Anterior cingulate cortex (tissue), 58 donors: ENCODE results near the gene COMMD4.
"Not testable (repeated sequence)": the region's sequence is repeated elsewhere in the genome, so short reads cannot be mapped to it uniquely, and the experiment has no call there.

Experiments used
- DNase-seq, 58 donors: peaks; one replicate each; lab custom pipeline; 2025; lab: John Stamatoyannopoulos, UW

Gene COMMD4

GRCh38 chr15:75329571-75329970, 6.3 kb upstream of the COMMD4 start:
- no peak for DNase-seq

- not testable (repeated sequence) for DNase-seq
These were observed 3.8 kb upstream of the COMMD4 start for GRCh38 chr15:75332093-75332492.

DNA sequence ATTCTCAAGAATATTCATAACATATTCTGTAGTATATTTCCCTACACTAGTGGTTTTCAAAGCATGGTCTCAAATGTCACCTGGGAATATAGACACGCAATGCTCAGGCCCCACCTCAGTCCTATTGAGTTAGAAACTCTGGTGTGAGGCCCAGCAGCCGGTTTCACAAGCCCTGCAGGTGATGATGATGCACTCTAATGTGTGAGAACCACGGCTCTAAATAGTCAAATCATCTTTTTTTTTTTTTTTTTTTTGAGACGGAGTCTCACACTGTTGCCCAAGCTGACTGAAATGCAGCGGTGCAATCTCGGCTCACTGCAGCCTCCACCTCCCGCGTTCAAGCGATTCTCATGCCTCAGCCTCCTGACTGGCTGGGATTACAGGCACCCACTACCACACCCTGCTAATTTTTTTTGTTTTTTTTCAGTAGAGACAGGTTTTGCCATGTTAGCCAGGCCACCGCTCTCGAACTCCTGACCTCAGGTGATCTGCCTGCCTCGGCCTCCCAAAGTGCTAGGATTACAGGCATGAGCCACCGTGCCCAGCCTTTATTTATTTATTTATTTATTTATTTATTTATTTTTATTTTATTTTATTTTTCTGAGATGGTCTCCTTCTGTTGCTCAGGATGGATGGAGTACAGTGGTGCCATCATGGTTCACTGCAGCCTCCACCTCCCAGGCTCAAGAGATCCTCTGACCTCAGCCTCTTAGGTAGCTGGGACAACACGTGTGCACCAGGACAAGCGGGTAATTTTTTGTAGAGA, 2.0 kb upstream of the COMMD4 start:
- not testable (repeated sequence) for DNase-seq

DNA sequence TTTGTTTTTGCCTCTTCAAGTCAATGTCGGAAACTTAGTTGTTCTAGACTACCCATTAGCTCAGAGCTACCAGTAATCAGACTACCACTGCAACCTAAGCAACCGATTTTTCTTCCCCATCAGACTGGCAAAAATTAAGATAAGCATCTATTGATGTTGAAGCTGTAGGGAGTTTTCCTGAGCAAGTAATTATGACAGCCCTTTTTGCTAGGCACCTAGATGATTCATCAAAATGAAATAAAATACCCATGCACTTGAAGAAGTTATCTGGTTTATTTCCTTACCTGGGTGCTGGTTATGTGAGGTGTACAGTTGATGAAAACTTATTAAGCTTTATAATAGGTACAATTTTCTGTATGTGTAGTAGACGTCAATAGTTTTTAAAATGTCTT, 554 bp upstream of the COMMD4 start:
- no peak for DNase-seq

DNA sequence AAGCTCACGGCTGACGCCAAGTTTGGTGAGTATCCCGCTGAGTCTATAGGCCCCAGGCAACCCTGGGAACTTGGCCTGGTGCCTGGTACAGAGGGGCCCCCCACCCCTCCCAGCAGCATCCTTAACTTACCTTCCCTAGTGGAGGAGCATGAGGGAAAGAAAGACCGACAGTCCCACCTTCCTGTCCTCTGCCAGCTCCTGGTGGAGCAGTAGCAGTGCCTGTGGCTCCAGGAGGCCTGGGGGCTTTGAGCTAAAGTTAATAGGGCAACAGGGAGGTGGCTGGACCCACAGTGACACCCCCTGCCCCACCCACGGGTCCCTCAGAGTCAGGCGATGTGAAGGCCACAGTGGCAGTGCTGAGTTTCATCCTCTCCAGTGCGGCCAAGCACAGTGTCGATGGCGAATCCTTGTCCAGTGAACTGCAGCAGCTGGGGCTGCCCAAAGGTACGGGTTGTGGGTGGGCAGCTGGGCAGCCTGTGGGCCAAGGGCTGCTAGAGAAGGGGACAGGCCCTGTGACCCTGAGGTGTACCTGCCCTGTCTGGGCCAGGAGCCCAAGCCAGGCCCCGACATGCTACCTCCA, 2.9 kb downstream of the COMMD4 start:
- no peak for DNase-seq

DNA sequence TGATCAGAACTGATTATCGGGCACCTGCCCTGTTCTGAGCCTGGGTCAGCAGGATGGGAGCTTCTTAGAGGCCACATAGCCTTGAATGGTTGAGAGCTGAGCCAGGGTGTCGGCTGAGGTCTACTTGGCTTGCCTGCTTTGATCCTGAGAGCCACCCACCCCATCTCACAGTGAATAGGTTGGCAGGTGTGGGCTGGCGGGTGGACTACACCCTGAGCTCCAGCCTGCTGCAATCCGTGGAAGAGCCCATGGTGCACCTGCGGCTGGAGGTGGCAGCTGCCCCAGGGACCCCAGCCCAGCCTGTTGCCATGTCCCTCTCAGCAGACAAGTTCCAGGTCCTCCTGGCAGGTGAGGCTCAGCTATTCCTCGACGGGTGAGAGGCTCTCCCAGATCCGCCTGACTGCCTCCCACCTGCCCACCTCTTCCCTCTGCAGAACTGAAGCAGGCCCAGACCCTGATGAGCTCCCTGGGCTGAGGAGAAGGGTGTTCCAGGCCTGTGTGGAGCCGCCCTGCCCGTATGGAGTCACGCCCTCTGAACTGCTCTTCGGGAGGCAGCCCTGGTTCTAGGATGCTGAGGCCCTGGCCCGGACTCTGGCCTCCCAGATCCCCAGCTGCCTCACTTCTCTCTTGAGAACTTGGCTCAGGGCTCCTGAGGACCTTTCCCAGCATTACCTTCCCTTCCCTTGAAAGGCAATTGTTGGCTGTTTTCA, 3.8 kb downstream of the COMMD4 start:
- DNase-seq, result no peak

DNA sequence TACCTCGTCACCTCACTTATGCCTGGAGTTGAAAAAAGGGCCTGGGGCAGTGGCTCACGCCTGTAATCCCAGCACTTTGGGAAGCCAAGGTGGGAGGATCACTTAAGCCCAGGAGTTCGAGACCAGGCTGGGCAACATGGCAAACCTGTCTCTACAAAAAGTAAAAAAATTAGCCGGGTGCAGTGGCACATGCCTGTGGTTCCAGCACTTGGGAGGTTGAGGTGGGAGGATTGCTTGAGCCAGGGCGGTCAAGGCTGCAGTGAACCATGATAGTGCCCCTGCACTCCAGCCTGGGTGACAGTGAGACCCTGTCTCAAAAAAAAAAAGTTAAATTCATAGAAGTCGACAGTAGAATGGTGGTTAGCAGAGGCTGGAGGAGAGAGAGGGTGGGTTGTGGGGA, 6.4 kb downstream of the COMMD4 start:
- DNase-seq, result no peak

DNA sequence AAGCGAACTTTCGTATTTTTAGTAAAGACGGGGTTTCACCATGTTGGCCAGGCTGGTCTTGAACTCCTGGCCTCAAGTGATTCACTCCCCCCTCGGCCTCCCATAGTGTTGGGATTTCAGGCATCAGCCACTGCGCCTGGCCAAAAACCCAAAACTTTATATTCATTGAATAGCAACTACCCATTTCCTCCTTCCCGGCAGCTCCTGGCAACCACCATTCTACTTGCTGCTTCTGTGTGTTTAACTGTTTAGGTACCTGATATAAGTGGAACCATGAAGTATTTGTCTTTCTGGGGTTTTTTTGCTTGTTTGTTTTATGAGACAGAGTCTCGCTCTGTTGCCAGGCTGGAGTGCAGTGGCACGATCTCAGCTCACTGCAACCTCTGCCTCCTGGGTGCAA, 8.1 kb downstream of the COMMD4 start:
- DNase-seq, result peak in 20 of 58 donors; percentile 7 to 72 (median 23)

GRCh38 chr15:75346796-75347221, 10.9 kb downstream of the COMMD4 start, which contains the start of gene NEIL1:
Gene NEIL1, plus strand, starts transcription at chr15:75347039. Its CDS starts 1,867 bp downstream, at chr15:75348906.
- peak in 4 of 58 donors; percentile 39 to 42 (median 42) for DNase-seq

- peak in 55 of 58 donors; percentile 28 to 81 (median 62) for DNase-seq
These were observed 11.6 kb downstream of the COMMD4 start for GRCh38 chr15:75347222-75348033.

DNA sequence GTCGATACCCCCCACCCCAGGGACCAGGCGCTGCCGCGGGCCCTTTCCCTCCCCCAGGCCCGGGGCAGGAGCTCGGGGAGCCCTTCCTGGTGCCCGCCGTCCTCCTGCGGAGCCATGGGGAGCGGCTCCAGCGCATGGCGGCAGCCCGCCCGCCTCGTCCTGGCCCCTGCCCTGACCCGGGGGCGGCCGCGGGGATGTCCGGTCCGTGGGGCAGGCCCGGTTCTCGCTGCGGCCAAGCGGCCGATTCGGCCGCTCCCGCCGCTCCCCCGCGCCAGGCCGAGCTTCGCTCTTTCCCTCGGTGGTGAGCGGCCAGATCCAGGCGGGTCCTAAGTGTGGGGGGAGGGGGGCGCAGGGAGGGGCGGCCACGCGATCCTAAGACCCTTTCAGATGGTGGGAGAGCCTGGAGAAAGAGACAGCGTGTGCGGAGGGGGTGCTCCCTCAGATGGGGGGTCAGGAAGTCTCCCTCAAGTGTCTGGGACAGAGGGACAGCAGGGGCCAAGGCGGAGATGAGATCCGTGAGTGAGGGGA, 12.2 kb downstream of the COMMD4 start:
- peak in 6 of 58 donors; percentile 22 to 47 (median 29) for DNase-seq

- peak in 12 of 58 donors; percentile 7 to 44 (median 26) for DNase-seq
These were observed 12.9 kb downstream of the COMMD4 start for GRCh38 chr15:75348562-75349350.

- DNase-seq, result not testable (repeated sequence)
These were observed 13.4 kb downstream of the COMMD4 start for GRCh38 chr15:75349351-75349669.

DNA sequence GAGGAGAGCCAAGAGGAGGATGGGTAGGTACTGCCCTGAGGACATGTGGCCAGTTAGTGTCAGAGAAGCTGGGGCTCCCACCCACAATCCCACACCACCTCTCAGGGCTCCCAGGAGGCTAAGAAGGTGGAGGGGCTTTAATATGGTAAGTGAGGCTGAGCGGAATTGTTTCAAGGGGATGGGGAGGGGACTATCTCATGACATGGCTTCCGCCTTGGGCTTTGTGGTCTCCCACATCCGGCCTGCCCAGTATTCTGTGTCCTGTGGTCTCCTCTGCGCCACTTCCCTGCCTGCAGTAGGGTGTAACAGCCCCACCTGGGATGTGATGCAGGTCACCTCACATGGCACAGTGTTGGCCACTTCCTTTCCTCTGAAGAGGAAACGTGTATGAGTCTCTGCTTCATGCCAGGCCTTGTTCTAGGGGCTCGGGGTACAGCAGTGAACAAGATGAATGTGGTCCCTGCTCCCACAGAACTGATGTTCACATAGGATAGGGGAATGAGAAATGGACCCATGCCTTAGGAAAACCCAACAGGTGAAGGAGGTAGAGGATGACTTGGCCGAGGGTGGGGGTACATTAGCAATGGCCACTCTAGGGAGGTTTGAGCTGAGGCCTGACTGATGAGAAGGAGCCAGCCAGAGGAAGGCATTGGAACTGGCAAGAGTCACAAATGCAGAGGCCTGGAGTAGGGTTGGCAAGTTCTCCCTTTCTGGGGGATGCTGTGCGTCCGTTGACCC, 14.2 kb downstream of the COMMD4 start:
- no peak for DNase-seq

DNA sequence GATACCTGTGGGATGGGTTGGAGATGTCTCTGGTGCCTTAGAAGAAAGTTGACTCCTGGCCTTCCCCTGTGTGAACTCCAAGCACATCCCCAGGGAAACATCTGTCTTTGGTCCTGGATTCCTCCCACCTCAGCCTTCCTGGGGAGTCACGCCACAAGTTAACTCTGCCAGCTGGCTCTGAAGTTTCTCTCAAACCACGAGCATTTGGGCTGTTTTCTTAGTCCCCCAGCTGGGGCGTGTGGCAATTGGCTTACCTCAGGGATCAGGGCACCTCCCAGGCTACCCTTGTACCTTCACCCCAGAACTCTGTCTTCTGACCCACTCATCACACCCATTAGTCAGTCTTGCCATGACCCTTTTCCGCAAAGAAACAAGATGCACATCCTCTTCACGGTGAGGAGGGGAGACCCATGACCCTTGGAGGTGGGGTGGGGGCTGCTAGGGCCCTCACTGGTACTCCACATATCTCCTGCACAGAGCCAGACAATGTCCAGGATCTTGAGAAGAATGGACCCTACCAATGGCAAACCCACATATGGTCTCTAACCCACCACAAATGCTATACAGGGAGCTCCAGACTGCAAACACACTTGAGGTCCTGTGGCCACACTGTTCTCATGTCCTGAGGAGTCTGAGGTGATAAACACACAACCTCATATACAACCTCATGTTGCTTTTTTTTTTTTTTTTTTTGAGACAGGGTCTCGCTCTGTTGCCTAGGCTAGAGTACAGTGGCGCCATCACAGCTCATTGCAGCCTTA, 14.9 kb downstream of the COMMD4 start:
- no peak for DNase-seq

- DNase-seq, result peak in 1 of 58 donors; percentile 8
These were observed 16.6 kb downstream of the COMMD4 start for GRCh38 chr15:75352186-75353080.

DNA sequence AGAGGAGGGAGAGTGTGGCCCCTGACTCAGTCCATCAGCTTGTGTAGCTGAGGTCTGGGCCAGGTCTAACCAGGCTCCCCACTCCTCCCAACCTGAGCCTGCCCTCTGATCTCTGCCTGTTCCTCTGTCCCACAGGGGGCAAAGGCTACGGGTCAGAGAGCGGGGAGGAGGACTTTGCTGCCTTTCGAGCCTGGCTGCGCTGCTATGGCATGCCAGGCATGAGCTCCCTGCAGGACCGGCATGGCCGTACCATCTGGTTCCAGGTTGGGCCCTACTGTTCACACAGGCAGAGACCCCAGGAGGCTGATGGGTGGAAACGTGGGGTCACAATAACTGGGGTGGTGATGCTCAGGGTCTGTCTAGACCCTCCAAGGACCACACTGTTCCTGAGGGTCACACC, 17.7 kb downstream of the COMMD4 start:
- DNase-seq, result no peak
